HG03354 (cell line): ENCODE data around the gene OXA1L.
"Not testable (repeated sequence)": the region's sequence is repeated elsewhere in the genome, so short reads cannot be mapped to it uniquely, and the experiment has no call there.

ENCODE experiments used
- ATAC-seq: cut with Tn5 transposase; IDR thresholded peaks from one replicate; pipeline ENCODE4 v1.9.1; 2021; ENCODE audit warnings: mild to moderate bottlenecking; ENCODE audit not compliant: unreplicated experiment, poor library complexity, severe bottlenecking

Gene OXA1L

GRCh38 chr14:22764382-22764781 is 2.1 kb upstream of the OXA1L start:
- ATAC-seq = no peak

DNA sequence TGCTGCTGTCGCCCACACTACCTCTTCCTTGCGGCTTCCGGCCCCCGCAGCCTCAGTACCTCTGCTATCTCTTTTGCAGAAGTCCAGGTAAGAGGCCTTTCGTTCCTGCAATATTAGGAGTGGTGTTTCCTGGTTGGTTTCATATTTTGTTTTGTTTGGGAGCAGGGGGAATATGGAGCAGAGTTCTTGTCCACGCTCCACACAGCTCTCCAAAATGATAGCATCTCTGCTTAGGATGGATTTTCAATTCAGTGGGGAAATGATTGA is 768 bp downstream of the OXA1L start:
- peak; percentile 12 for ATAC-seq

DNA sequence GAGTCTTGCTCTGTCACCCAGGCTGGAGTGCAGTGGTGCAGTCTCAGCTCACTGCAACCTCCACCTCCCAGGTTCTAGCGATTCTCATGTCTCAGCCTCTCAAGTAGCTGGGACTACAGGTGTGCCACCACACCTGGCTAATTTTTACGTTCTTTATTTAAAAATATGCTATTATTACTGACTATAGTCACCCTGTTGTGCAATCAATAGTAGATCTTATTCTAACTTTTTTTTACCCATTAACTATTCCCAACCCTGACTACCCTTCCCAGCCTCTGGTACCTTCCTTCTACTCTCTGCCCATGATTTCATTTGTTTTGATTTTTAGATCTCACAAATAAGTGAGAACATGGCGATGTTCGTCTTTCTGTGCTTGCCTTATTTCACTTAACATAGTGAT is 2.5 kb downstream of the OXA1L start:
- ATAC-seq = no peak

DNA sequence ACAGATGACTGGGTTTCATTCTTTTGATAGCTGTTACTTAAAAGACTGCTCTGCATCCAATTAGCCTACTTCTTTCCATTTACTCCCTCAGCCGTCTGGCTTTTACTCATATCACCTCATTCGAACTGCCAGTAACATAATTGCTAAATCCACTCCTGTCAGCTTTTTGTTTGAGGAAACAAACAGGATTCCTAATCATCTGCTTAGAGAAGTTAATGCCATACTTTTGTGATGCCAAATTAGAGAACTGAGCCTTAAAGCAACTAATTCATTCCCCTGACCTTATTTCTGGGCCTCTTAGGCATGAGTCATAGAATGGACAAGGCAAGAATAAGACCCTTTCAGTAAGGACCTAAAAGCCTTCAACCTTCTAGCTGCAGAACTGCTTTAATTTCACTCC is 2.9 kb downstream of the OXA1L start:
- ATAC-seq = no peak

GRCh38 chr14:22770481-22771187 is 4.1 kb downstream of the OXA1L start:
- ATAC-seq = no peak

DNA sequence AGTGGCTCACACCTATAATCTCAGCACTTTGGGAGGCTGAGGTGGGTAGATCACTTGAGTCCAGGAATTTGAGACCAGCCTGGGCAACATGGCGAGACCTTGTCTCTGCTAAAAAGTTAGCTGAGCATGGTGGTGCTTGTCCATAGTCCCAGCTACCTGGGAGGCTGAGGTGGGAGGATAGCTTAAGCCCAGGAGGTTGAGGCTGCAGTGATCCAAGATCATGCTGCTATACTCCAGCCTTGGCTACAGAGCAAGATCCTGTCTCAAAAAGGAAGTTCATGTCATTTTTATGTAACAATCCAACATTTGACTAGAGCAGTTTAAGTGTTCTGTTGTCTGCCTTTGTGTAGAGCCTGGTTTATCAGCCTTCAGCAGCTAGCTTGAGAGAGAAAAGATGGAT is 6.2 kb downstream of the OXA1L start:
- ATAC-seq = no peak

GRCh38 chr14:22773162-22774010 is 6.9 kb downstream of the OXA1L start:
- no peak for ATAC-seq

- no peak for ATAC-seq
Measured at GRCh38 chr14:22774011-22774706, 7.7 kb downstream of the OXA1L start.

DNA sequence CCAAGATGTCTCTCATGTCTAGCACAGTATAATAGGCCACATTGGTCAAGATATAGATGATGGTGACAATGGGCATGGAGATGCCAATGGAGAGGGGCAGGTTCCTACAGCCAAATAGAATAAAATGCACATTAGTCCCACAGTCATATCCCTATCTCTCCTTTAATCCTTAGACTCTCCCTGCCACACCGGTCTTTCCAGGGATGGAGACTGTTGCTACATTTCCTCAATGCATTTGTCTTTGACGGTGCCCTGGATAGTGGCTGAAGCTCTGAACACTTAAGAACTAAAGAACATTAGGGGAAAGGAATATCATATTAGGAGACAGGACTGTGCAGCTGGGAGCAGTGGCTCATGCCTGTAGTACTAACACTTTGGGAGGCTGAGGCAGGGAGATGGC is 9.7 kb downstream of the OXA1L start:
- no peak for ATAC-seq

DNA sequence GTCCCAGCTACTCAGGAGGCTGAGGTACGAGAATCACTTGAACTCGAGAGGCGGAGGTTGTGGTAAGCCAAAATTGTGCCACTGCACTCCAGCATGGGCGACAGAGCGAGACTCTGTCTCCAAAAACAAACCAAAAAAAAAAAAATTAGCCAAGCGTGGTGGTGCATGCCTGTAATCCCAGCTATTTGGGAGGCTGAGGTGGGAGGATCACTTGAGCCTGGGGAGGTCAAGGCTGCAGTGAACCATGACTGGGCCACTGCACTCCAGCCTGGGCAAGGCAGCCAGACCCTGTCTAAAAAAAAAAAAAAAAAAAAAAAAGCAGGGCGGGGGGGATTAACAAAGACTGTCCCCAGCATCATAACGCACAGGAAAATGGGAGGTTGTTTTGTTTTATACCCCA is 10.4 kb downstream of the OXA1L start:
- not testable (repeated sequence) for ATAC-seq

DNA sequence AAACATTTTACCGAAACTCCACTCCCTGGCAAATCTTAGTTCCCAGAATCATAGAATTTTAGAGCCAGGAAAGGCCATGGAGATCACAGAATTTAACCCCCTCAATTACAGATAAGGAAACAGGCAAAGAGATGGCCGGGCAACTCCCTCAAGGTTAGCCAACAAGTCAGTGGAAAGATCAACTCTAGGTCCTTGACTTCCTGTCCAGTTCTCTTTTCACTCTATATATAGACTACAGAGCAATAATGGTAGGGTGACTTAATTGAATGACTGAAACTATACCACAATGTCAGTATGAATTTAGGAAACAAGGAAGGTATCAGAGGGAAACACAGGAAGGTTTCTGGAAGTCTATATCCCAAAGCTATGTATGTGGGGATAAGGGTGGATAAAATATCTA is 11.6 kb downstream of the OXA1L start:
- ATAC-seq = no peak

DNA sequence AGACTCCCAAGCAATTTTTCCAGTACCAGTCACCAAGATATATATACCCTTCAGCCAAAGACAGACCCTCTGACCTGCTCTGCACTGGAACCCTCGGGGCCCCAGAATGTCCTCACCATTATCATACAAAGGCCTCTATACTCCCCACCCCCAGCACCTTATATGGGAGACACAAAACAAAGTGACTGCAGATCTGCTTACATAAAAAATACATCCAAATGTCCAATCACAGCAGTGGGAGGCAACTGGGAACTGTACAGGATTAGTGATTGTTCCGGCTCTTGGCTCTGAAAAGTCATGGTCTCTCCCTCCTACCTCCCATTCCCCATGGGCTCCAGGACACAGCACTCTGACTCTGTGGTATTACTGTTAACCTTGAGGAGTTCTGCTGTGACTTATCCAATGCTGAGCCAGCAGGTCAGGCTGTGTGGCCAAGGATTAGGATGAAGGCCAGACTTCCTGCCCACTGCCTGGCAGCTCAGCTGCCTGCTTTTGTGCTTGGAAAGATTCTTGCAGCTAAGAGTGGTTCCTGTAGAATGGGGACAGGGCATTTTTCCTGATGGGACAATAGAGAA is 13.7 kb downstream of the OXA1L start:
- no peak for ATAC-seq

DNA sequence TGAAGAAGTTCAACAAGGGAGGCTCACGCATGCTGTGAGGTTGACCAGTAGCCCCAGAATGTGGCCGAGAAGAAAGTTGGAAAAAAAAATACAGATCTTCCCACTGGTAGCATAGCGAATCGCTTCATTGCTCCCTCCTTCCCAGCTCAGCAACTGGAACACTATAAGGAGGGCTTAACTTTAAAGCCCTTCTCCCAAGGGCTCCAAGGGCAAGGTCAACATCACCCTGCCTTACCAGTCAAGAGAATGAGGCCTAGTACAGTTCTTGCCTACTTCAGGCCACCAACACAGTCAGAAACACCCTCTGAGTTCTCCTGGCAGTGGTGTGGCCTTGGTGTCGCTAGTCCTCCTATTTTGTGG is 14.4 kb downstream of the OXA1L start:
- ATAC-seq = no peak

- ATAC-seq = no peak
Measured at GRCh38 chr14:22781301-22781991, 15.0 kb downstream of the OXA1L start.

- ATAC-seq = no peak
Measured at GRCh38 chr14:22786685-22787084, 20.2 kb downstream of the OXA1L start.

- ATAC-seq = no peak
Measured at GRCh38 chr14:22791301-22791700, 24.8 kb downstream of the OXA1L start.

- ATAC-seq = no peak
Measured at GRCh38 chr14:22792158-22792557, 25.7 kb downstream of the OXA1L start.

DNA sequence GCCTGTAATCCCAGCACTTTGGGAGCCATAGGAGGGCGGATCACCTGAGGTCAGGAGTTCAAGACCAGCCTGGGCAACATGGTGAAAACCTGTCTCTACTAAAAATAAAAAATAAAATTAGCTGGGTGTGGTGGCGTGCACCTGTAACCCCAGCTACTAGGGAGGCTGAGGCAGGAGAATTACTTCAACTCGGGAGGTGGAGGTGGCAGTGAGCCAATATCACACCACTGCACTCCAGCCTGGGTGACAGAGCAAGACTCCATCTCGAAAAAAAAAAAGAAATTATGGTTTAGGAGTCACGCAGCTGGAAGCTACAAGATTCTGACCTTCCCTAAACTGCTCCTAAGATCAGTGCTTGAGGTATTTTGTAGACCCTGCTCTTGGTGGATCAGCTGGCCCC is 27.1 kb downstream of the OXA1L start:
- ATAC-seq = not testable (repeated sequence)

GRCh38 chr14:22793976-22794375 is 27.5 kb downstream of the OXA1L start:
- no peak for ATAC-seq

DNA sequence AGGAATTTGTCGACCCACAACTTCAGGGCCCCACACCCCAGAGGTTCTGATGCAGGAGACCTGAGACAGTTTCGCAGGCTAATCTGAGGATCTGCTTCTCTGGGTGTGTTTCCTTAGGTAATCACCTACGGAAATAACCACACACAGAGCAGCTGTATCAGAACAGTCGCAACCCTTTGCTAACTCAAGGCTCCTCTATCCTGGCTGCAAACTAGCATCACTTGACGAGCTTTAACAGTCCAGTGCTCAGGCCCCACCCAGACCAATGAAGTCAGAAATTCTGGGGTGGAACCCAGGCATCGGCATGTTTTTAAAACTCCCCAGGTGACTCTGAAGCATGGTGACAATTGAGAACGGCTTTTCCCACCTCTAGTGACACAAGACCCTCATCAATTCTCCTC is 28.1 kb downstream of the OXA1L start:
- peak; percentile 33 for ATAC-seq
